HG02884 (cell line): ENCODE measurements around the gene AKT1.
"Not testable (repeated sequence)": the region's sequence is repeated elsewhere in the genome, so short reads cannot be mapped to it uniquely, and the experiment has no call there.

Experiments
- ATAC-seq: cut with Tn5 transposase; IDR thresholded peaks from one replicate; pipeline ENCODE4 v1.9.1; 2021; ENCODE audit warnings: mild to moderate bottlenecking, moderate library complexity; ENCODE audit not compliant: unreplicated experiment

The AKT1 gene

DNA sequence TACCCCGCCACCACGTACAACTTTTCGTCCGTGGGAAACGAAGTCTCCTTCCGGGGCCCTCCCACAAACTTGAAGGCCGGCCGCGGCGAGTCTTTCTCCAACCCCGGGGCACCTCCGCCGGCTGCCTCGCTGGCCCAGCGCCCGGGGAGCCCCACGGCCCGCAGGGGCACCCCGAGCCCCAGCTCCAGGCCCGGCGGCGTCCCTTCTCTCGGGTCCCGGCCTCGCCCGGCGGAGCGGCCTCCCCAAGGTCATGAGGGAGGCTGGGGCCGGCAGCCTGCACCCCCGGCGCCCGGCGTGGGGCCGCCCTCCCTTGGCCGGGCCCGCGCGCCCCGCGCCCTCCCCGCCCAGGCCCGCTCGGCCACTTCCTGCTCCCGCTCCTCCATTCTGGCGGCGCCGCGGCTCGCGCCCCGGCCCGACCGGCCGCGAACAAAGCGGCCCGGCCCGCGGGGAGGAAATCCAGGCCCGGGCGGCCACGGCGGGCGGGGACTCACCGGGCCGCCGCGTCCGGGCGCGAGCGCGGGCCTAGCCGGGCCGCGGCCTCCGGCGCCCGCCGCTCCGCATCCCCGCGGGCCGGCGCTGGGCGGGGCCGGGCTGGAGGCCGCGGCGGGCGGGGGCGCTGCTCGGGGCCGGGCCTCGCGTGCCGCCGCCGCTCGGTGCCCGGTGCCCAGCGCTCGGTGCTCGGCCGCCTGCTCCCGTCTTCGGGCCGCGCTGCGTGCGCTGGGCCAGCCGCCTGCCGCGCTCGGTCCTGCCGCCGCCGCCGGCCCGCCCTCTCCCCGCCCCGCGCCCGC lies at the start of gene AKT1:
TSS of gene AKT1 (minus strand) at position 756 of the 788 bp plus-strand sequence. CDS start 3,105 bp downstream, outside the sequence.
- ATAC-seq = peak; percentile 32

DNA sequence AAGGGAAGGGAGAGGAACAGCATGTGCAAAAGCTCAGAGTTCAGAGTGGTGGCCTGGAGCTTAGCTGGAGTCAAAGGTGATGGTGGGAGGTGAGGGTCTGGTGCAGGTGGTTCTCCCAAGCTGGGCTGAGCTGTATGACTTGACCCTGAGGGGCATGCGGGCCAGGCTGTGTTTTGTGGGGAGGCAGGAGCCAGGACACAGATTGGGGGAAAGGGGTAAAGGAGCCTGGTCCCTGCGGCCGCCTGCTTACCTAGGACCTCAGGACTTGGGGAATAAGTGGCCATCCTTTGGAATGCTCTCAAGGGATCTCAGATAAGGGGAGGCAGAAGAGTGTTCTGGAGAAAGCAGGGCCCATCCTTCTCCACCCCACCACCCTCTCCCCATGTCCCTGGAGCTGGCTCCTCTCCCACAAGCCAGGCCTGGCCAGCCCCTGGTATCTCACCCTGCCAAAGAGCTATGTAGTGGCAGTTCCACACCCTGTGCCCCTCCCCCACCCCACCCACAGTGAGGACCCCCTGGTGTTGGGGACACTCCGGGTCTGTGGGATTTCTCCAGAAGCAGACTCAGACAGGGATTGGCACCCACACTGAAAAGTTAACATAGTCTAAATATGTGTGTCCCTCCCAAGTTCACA lies 49.6 kb upstream of the AKT1 start:
- ATAC-seq = no peak

DNA sequence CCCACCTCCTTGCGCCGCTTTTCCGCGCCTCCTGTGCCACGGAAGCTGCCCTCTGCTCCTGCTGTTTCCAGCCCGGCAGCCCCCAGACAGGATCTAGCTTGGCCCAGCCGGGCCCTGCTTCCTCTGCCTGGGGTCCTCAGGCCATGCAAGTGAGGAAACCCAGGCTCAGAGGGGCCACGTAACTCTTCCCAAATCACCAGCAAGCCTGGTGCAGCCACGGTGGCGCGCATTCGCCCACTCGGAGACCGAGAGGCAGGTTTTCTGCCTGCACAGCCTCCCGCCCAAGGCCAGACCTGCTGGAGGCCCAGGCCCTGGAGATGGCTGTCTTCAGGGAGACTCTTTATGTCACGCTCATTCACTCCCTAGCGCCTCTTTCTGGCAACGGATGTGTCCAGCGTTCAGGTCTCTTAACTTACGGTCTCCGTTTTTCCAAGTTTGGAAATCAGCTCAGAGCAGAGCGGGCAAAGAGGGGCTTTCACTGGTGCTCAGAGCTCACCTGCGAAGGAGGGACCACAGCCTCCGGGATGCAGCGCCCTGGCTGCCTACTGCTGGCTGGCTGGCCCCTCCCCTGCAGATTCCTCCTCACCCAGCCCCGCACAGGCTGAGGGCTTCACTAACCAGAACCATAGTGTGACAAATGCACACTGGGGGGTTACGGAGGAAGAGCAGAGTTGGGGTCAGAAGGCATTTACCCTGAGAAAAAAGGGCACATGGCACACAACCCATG lies 48.9 kb upstream of the AKT1 start:
- no peak for ATAC-seq

DNA sequence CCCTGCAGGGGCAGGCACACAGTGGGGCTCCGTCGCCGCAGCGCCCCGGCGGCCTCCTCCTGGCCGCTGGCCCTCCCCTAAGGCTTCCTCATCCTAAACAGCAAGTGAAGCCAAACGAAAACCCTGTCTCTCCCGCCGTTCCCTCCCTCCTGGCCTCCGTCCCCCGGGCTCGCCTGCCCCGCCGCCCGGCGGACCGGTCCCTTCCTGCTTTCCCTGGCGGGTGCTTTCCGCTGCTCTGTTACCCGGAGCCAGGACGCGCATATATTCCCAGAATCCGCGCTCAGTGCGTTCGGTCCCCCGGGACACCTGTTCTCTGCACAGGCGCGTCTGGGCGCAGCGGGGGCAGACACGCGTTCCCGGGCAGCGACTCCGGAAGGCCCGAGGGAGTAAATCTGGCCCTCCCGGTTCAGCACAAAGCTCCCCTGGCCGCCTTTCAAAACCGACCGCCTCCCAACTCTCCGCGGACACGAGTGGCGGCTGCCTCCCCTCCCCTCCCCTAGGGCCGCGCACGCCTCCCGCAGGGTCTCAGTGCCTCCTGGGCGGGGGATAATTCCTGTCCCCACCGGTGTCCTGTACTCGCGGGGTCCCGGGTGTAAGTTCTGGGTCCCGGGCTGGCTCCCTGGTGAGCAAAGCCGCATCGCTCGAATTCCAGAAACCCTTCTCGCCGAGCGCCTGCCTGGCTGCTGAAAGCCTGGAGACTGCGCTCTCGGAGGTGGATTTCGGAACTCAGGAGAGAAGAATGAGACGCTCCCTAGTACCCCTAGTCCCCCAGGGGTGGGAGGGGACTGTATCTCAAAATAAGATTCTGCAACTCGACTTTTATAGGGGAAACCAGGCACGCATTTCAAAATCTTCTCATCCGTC lies 48.1 kb upstream of the AKT1 start:
- no peak for ATAC-seq

DNA sequence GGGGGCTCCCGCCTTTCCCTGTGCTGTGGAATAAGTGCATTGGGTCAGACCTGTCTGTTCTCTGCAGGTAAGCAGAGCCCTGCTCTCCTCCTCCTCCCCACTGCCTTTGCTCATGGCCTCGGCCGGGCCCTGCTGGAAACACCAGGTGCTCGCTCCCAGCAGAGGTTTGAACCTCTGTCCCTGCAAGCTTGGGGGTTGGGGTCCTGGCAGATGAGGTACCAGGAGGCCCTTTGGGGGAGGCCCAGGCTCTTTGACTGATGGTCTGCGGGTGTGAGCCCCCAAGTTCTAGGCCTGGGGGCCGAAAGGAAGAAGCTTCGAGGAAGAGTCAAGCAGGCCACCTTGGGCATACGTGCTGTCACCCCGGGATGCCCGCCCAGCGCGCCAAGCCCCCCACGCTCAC lies 47.5 kb upstream of the AKT1 start:
- no peak for ATAC-seq

DNA sequence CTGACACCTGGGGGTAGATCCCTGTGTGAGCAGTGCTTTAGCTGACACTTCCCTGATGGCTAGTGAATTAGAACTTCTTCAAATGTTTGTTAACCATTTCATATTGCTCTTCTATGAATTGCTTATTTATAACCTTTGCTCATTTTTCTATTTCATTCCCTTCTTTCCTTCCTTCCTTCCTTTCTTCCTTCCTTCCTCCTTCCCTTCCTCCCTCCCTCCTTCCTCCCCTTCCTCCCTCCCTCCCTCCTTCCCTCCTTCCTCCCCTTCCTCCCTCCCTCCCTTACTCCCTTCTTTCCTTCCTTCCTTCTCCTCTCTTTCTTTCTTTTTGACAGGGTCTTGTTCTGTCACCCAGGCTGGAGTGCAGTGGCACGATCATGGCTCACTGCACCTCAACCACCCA lies 46.2 kb upstream of the AKT1 start:
- ATAC-seq = no peak

DNA sequence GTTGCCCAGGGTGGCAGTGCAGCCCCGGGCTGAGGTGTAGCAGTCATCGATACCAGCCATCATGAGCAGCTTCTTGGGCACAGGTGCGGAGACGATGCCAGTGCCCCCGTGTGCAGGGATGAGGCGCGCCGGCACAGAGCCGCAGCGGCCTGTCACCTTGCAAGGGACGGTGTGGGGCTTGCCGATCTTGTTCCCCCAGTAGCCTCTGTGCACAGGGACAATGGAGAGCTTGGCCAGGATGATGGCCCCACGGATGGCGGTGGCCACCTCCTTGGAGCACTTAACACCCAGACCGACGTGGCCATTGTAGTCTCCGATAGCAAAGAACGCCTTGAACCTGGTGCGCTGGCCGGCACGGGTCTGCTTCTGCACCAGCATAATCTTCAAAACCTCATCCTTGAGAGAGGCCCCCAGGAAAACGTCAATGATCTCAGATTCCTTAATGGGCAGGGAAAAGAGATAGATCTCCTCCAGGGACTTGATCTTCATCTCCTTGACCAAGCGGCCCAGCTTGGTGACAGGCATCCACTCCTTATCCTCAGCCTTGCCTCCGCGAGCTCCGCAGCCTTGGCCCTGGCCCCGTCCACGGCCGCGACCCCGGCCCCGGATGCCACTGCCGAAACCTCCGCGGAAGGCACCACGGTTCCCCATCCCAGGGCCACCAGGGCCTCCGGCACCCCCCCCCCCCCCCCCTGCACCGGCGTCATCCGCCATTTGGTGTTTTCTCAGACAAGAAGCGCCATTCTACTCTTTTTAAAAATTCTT lies 40.8 kb upstream of the AKT1 start:
- not testable (repeated sequence) for ATAC-seq

DNA sequence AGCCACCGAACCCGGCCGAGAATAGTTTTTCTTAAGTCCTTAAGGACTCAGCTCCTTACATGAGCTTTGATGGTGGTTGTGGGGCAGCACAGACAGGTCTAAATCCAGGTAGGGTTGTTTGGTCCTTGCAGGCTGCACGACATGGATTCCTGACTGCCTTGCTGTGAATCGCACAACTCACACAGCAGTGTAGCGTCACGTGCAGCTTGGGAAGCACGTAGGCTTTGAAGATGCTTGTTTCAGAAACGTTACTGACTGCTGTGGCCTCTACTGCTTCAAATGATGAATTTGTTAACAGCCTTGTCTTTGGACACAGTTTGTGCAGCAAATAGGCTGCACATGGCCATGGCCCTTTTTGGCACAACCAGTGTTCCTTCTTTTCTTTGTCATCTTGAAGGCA lies 35.2 kb upstream of the AKT1 start:
- no peak for ATAC-seq

DNA sequence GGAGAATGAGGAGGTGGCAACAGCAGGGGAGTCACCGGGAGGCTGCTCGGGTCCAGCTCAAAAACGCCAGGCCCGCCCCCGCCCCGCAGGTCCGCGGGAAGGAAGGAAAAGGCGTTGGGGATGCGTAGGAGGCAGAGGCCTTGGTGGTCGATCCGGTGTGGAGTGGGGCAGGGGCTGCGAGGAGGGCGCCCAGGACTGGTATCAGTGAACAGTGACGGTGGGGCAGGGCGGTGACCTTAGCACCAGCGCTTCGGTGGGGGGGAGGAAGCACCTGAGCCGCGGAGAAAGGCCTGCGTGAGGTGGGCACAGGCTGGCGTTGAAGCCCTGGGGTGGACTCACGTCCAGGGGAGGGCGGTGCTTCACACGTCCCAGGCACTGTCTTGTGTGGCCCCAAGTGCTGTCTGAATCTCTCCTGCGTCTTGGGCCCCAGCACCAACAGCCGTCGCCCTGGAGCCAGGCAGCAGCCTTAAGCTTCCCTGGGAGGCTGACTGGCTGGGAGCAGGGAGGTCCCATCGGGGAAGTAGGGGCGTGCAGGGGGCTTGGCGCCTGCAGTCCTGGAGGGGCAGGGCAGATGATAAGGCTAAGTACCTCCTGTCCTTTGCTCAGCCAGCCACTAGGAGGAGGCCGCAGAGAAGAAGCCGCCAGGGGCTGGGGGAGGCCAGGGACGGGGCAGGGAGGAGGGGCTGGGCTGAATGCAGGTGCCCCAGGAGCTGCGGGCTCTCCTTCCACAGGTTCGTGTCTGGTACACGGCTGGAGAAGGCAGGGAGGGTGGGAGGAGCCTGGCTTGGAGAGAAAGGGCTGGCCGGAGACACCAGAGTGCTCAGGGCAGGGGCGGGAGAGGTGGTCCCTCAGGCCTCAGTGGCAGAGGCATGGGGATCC lies 31.9 kb upstream of the AKT1 start:
- no peak for ATAC-seq

DNA sequence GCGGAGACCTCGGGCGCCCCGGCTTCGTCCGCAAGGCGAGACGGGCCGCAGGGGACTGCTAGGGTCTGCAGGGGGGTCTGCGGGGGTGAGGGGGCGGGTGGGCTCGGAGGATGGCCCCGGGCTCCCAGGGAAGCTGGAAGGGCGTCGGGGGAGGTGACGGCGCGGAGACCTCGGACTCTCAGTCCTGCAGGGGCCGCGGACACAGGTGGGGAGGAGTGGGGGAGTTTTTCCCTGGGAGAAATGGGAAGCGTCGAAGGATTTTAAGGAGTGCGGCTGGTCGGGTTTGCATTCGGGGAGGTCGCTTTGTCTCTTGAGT lies 31.3 kb upstream of the AKT1 start:
- ATAC-seq = no peak

DNA sequence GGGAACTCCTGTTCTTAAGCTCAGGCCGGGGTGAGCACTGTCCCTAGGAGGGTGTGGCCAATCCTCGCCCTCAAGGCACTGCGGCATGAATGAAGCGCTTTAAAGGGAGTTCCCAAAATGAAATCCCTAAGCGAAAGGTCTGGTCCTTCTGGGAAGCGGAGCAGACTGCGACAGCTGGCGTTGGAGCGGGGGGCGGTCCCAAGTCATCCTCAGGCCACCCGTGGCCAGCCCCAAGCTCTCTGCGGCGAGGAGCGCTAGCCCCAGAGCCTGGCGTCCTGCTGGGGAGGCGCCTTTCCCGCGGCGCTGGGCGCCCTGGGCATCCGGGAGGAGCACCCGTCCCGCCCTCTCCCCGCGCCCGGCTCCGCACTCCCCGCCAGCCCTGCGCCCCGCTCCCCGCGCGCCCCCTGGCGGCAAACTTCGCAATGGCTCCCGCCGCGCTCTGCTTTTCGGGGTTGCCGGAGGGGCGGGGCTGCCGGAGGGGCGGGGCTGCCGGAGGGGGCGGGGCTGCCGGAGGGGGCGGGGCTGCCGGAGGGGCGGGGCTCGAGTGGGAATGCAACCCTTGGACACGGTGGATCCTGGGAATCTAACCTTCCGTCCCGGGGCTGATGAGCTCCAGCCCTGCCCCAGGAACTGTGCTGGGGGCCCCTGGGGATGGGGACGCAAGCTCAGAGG lies 30.8 kb upstream of the AKT1 start:
- no peak for ATAC-seq

DNA sequence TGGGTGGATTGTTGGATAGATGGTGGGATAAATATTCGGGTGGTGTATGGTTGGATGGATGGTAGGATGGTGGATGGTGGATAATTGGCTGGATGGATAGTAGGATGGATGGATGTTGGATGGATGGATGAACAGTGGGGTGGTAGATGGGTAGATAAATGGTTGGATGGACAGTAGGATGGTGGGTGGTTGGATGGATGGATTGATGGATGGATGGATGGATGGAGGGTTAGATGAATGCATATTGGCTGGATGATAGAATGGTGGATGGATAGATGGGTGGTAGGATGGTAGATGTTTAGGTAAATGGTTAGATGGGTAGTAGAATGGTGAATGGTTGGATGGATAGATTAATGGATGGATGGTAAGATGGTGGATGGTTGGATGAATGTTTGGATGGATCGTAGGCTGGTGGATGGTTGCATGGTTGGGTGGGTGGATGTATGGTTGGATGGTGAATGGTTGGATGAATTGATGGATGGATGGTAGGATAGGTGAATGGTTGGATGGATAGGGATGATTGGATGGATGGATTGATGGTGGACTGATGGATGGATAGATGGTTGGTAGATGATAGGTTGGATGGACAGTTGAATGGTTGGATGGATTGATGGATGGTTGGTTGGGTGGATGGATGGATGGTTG lies 28.9 kb upstream of the AKT1 start:
- ATAC-seq = no peak

DNA sequence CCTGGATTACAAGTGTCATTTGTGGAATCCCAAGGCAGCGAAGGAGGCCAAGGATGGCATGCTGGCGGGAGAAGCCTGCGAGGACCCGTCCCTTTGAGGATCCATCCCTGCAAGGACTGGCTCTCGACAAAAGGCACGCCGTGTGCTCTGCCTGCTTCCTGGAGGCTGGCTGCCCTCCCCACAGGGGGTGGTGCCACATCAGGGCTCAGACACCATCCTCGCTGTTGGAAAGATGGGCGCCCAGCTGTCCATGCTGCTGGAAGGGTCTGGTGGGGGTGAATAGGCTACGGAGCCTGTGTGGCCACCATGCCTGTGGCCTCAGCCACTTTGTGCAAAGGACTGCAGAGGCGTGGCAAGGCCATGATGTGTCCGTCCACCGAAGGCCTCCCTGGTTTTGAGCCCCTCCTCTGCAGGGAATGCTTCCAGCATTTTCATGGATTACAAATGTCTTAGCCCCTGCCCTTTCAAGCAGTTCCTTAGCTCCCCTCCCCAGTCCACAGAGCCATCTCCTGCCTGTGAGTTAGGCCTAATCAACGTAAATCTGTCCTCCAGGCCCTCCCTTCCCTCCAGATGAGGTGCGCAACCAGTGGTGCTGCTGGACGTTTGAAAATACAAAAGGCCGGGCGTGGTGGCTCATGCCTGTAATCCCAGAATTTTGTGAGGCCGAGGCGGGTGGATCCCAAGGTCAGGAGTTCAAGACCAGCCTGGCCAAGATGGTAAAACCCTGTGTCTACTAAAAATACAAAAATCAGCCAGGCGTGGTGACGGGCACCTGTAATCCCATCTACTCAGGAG lies 27.5 kb upstream of the AKT1 start:
- ATAC-seq = no peak

DNA sequence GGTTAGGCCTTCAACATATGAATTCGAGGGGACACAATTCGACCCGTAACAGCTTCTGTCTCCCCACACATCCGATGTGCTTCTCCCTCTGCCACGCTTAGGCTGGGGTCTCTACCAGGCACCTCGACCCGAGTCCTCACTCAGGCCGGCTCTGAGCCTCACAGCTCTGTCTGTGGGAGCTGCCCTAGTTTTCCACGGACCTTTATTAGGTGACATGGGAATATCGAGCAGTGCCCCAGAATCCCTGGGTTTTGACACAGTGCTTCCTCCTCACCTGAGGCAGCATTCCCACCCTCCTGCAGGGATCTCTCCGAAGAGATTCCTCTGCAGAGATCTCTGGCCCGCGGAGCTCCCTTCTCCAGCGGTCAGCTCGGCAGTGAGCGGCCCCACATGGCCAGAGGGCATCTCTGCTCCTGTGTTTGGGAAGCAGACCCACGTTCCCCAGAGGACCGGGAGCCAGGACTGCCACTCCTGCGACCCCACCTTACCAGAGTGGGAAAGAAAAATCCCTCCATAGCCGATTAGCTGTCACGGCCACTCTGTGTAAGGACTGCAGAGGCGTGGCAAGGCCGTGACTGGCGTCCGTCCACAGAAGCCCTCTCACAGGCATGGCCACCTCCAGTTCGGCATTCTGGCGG lies 26.5 kb upstream of the AKT1 start:
- no peak for ATAC-seq

DNA sequence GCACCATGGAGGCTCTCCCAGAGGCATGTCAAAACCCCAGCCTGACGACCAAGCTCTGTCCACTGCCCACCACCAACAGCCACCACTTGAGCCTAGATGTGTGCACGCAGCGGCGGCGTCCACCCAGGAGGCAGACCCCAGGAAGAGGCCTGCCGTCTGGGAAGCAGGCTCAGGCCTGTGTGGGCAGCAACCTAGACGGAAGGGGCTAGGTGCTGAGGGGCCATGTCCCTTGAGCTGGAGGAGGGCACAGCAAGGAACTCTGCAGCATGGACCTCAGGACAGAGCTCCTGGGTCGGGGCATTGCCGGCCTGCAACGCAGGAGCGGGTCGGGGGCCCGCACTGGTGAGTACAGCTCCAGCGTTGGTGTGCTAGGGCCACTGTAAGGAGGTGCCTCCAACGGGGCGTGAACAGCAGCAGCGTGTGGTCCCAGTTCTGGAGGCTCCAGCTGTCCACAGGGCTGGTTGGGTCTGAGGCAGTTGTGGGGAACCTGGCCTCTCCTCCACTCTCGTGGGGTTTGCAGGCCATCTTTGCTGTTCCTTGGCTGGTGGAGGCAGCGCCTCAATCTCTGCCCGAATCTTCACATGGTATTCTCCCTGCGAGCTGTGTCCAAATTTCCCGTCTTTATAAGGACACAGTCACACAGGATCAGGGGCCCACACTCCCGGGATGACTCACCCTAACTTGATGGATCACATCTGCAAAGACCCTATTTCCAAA lies 25.8 kb upstream of the AKT1 start:
- ATAC-seq = no peak

DNA sequence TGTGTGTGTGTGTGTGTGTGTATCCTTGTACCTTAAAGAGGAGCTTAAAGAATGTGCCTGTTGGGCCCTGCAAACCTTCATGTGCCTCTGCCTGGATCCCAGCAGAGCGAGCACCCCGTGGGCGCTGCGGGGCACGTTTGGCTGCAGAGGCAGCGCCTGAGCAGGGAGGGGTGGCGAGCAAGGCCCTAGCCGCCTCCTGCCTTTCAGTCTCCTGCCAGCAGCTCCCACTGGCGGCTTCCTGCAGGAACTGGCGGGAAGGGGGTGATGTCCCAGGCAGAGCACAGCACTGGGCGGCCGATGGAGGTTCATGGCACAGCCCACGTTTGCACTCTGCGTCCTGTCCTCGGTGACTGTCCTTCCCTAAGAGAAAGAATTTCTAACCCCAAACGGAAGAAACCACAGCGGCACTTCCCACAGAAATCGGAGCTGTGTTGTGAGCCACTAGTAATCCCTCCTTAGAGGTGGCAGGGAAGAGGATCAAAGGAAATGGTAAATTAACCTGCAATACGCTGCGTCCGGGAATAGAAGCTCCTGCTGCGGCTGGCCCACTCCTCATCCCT lies 25.2 kb upstream of the AKT1 start:
- no peak for ATAC-seq
